ENCODE measurements around the gene PRAC1. TPM values are rescaled to one million over a fixed set of nuclear protein-coding genes. Genes with fewer than 3 reads are reported as not detected.

The PRAC1 gene
- total and polyA plus RNA-seq, 2 of the 8 experiments (the other 6 are each of a cell fraction or from before 2014, with no cell fraction given): not detected

GRCh38 chr17:48727415-48728175, 5.3 kb upstream of the PRAC1 start:
- Histone ChIP-seq H2BK20ac (ENCODE audit: low read length) (no peak overlapping the region), H4K5ac (ENCODE audit: insufficient read length, low read depth, low read length) (no peak overlapping the region), H3K23me2 (ENCODE audit: low read depth, low read length) (no peaks in the 10 kb centered on the region), H4K20me1 (replicated peaks in 1 of 2; ENCODE audit: control insufficient read depth in 1 of 2, insufficient read depth in 2 of 2, low read length in 2 of 2) (peaks cover 18 to 33% of the 10 kb centered on the region in 2 experiments), H3K18ac (ENCODE audit: extremely low read depth, low read length) (no peak overlapping the region), H2BK120ac (replicated peaks; ENCODE audit: low read depth, low read length) (no peak overlapping the region), H3K27ac (ENCODE audit: low read depth, low read length) (no peak overlapping the region), H3K9me3 (ENCODE audit: insufficient read depth in 2 of 2, low read depth in 1 of 2, low read length in 1 of 2) (no peaks in the 10 kb centered on the region), H3K14ac (ENCODE audit: insufficient read length) (no peak overlapping the region), H3K23ac (ENCODE audit: insufficient read length) (no peak overlapping the region), H3K4ac (replicated peaks; ENCODE audit: insufficient read length, low read depth, low read length) (no peak overlapping the region), H2AK5ac (ENCODE audit: low read depth, low read length) (0 out of 2 replicates have a peak overlapping the region, but pooled peaks have one; percentile 53), H3K79me2 (ENCODE audit: control insufficient read depth in 1 of 2, insufficient read depth in 2 of 2, low read length in 2 of 2) (no peaks in the 10 kb centered on the region), H2AFZ (ENCODE audit: low read length) (no peak overlapping the region), H4K8ac (ENCODE audit: extremely low read depth, insufficient read depth, low read length) (no peak overlapping the region), H4K91ac (replicated peaks; ENCODE audit: insufficient read length, low read length) (no peak overlapping the region), H3K4me2 (ENCODE audit: insufficient read depth in 1 of 2, low read depth in 2 of 2, low read length in 2 of 2) (no peak overlapping the region; a peak in 1 of 4 replicates), H2BK5ac (ENCODE audit: low read depth, low read length) (no peak overlapping the region), H3K56ac (replicated peaks; ENCODE audit: insufficient read length, low read depth, low read length) (no peak overlapping the region), H3K4me1 (replicated peaks in 1 of 4; ENCODE audit: control insufficient read depth in 3 of 4, insufficient read depth in 4 of 4, low read length in 3 of 4) (peaks cover 0 to 17% (median 6%) of the 10 kb centered on the region in 4 experiments; a peak in 5 of 7 replicates), H3K4me3 (ENCODE audit: extremely low read depth in 1 of 4, insufficient read depth in 2 of 4, low read depth in 3 of 4, low read length in 4 of 4) (no peak overlapping the region), H3K36me3 (ENCODE audit: control insufficient read depth in 2 of 4, insufficient read depth in 4 of 4, low read length in 3 of 4) (peaks cover 0 to 2% (median 0%) of the 10 kb centered on the region in 4 experiments; a peak in 1 of 8 replicates), H2BK15ac (ENCODE audit: low read length) (no peak overlapping the region), H3K9ac (replicated peaks in 1 of 4; ENCODE audit: extremely low read depth in 1 of 4, low read depth in 3 of 4, low read length in 3 of 4) (no peak overlapping the region), H3K79me1 (ENCODE audit: low read depth, low read length) (no peaks in the 10 kb centered on the region; the same call in 1 of the 2 replicates), H2BK12ac (ENCODE audit: low read depth, low read length) (peak overlapping the region; percentile 50; the same call in 1 of the 2 replicates), H3K27me3 (replicated peaks in 1 of 4; ENCODE audit: control insufficient read depth in 3 of 4, extremely low read depth in 1 of 4, insufficient read depth in 3 of 4, low read length in 3 of 4) (peaks cover 94 to 100% (median 99%) of the 10 kb centered on the region in 4 experiments)
- ChIA-PET POLR2A (ENCODE audit: partially characterized antibody) (no interaction called here), CTCF (ENCODE audit: partially characterized antibody) (interaction anchor here (0.6 to 13.5 kb wide), 9 partner anchors 9 to 157 kb away, joined by 3 to 147 read pairs (median 10); no protein-coding TSS in a partner anchor)
- no peak for TF ChIP-seq SAP30 (IDR thresholded peaks at IDR 0.05; ENCODE audit: insufficient read depth, insufficient replicate concordance, low read length)
- no peak for TF ChIP-seq TAF7 (optimal IDR thresholded peaks at IDR 0.05; ENCODE audit: borderline replicate concordance, low read depth, low read length)
- no peak for TF ChIP-seq JUN (IDR thresholded peaks at IDR 0.05; ENCODE audit: low read depth, low read length)
- TF ChIP-seq RBBP5 (IDR thresholded peaks at IDR 0.05; ENCODE audit: borderline replicate concordance, low read depth, low read length): no peak
- no peak for TF ChIP-seq FOSL1 (IDR thresholded peaks at IDR 0.05; ENCODE audit: insufficient read depth, low read depth, low read length)
- no peak for TF ChIP-seq SP1 (IDR thresholded peaks at IDR 0.05; ENCODE audit: low read depth, low read length)
- no peak for TF ChIP-seq KDM4A (IDR thresholded peaks at IDR 0.05; ENCODE audit: low read depth, low read length, severe bottlenecking)
- no peak for TF ChIP-seq POU5F1 (IDR thresholded peaks at IDR 0.05; ENCODE audit: low read depth, low read length)
- DNase-seq (ENCODE audit: low read depth in 1 of 2, low spot score in 2 of 2) (no peak), FAIRE-seq (no peak)
- 47% methylated on average over 9 of the region's 9 CpGs; no CpG with 5 or more reads in 1 of the 2 experiments for whole genome bisulfite sequencing, 2 experiments (ENCODE audit: extremely low coverage in 1 of 2, insufficient coverage in 1 of 2, insufficient read length in 1 of 2, insufficient replicate concordance in 2 of 2, low coverage in 1 of 2, low lambda C conversion rate in 2 of 2, missing lambda C conversion rate in 1 of 2)
